Mucosa of gallbladder (tissue), 1 donor: Measurements from ENCODE around the gene JHY. TPM values are rescaled to one million over a fixed set of nuclear protein-coding genes. Genes with fewer than 3 reads are reported as not detected.

Experiments used
- DNase-seq: peaks from one replicate; pipeline ENCODE4 v3.0.0-alpha.2; 2020; ENCODE audit warnings: low spot score
- total RNA-seq: library from RNA; stranded (reverse); gene quantifications from one replicate; pipeline ENCODE4 v1.2.1, GENCODE V29; 2021
- donor health status: DM: no; HTN: no; CAD: no.

JHY gene
- total RNA-seq, 1 donor from 2014 or later = 2.4 TPM

DNA sequence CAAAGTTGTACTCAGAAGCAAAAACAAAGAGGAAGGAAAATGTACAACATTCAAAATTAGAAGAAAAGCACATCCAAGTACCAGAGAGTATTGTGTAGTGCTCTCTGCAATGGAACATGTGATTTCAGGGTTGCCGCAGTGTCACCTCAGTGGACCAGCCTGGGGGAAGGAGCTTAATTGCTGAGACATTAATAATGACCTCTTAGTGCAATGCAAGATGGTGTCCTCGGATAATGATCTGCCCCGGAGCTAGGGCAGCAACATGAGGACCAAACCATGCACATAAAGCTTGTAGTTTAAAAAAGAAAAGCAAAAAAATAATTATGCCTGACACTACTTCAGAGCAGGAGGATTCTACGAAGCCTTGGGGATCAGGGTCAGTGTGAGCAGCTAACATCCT, 11.3 kb upstream of the JHY start:
- DNase-seq = no peak

DNA sequence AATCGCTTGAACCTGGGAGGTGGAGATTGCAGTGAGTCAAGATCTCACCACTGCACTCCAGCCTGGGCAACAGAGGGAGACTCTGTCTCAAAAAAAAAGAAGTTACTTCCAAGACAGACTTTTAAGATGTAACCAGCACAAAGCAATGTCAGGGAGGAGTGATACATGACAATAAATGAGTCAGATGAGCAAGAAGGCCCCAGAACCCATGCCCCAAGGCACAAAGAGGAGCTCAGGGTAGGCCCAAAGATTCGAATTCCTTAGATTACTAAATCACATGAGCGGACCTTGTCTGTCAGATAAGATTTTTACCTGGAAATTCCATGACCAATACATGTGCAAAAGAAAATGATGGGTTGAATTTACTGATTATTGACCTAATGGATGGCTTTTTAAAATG, 10.5 kb upstream of the JHY start:
- DNase-seq = no peak

DNA sequence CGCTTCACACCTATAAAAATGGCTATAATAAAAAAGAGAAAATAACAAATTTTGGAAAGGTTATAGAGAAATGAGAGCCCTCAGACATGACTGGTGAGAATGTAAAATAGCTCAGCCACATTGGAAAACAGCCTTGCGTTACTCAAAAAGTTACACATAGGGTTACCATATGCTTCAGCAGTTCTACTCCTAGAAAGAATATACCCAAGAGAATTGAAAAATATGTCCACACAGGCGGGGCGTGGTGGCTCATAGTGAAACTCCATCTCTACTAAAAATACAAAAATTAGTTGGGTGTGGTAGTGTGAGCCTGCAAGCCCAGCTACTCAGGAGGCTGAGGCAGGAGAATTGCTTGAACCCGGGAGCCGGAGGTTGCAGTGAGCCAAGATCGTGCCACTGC, 7.6 kb upstream of the JHY start:
- DNase-seq = no peak

DNA sequence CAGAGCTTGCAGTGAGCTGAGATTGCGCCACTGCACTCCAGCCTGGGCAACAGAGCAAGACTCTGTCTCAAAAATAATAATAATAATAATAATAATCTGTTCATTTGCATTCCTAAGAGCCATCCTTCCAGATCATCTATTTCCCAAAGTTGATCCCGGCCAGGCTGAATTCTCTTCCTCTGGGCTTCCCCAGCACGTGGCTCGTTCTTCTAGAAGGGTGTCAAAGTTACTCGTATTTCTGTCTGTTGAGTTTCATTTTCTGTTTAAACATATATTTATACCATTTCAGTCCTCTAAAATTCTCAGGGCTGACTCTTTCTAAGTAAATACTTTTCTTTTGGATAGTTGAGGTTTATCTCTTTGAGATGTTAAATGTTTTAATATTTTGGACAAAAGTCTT, 4.8 kb upstream of the JHY start:
- DNase-seq = no peak

DNA sequence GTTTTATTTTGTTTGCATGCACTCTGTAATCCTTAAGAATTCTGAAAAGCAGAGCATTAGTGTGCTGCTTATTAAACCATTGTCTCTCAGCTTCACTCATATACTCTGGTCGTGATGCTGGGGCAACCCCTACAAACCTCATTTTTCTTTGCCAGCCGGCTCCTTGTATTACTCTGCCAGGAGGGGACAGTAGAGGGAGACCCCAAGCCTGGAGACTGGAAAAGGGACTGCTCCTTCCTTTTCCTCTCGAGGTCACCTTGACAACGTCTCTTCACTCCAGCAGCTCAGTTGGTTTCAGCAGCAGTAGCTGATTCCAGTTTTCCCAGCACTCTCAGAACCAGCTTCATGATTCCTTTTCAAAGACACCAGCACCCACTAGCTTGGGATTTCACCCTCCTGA, 2.8 kb upstream of the JHY start:
- DNase-seq = no peak

DNA sequence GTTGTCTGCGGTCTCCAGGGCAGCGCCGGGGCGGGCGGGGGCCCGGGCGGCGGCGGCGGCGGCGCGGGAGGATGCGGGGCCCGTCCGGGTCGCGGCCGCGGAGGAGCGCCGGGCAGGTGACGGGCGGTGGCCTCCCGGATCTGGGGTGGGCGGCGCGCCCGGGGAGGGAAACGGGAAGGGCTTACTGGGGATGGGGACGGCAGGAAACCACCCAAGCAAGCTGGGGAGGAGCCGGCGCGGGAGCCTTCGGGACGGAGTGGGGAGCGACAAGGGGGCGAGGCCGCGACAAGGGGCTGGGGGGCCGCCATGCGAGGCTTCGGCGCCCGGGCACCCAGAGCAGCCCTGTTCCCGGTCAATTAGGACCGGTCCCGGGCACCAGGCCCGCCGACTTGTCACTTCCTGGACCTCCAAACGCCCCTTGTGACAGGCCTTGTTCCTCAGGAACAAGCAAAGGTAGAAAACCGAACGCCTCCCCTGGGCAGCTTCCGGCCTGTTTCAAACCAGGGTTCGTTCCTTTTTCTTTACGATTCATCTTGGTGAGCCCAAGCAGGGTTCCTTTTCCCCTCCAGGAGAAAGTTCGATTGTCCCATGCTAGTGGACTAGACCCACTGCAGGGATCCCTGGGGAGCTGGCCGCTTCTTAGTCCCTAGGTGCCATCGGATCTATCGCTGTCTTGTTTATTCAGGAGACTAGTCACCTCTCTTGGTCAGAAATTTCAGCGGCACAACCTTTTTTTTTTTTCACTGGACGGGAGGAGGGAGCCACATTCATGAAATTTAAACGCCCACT, 492 bp downstream of the JHY start:
- peak; percentile 24 for DNase-seq

DNA sequence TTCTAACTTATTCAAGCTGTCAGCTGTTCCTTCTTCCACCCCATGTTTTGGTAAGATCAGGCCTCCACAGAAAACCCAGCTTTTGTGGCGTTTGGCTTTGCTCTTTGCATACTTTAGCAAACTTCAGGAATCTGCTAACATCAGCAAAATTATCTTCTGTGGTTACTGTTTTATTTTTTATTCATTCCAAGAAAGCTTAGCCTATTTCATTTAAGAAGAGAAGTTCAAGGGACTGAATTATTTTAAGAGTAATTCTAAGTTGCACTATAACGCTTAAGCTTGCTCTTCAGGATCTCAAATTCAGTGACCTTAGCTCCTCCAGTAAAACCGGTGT, 1.1 kb downstream of the JHY start:
- DNase-seq = no peak

DNA sequence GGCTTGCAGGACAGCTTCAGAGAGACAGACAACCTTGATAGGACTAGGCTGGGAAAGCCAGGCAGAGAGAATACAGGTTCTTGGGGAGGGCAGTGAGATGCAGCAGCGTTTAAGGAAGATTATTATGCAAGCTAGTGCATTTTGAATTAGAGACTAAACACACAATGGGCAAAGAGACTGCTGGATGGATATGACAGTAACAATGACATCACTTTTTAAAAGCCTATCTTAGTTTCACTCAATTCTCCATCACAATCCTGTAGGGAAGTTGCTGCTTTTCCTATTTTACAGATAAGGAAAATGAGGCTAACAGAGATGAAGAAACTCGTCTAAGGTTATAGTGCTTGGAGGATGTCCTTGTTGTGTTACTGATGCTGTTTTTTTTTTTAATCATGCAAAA, 5.6 kb downstream of the JHY start:
- DNase-seq = no peak

DNA sequence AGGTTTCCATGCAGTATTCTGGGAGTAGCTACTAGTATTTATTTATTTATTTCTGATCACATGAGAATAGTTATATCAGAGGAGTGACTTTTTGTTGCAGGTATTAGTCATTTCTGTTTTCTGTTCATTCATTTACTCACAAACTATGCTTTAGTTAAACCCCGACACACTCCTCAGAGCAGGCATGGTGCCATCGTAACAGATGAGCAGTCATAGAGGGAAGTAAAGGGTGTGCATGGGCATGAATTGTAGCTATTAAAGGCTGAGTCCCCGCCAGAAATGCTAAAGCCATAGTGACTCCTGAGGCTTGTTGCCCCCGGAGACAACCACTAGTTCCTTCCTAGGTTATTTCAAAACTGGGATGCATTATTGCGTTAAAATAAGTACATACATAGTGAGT, 10.6 kb downstream of the JHY start:
- no peak for DNase-seq

DNA sequence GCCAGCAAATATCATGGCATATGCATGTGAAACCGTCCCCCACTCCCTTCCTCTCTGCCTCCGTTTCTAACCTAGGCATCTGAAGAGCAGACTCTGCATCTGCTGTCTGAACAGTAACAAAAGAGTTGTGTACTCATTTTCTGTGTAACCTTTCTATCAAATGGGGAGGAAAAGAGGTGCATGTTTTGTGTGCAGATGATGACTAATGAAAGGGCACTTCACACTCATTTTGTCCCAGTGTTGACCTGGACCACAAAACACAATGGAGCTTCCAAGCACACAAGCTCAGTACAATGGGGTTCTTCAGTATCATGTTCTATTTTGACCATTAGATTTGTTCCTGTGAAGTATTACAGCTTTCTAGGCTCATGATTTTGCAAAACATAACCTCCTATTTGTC, 13.0 kb downstream of the JHY start:
- DNase-seq = no peak

DNA sequence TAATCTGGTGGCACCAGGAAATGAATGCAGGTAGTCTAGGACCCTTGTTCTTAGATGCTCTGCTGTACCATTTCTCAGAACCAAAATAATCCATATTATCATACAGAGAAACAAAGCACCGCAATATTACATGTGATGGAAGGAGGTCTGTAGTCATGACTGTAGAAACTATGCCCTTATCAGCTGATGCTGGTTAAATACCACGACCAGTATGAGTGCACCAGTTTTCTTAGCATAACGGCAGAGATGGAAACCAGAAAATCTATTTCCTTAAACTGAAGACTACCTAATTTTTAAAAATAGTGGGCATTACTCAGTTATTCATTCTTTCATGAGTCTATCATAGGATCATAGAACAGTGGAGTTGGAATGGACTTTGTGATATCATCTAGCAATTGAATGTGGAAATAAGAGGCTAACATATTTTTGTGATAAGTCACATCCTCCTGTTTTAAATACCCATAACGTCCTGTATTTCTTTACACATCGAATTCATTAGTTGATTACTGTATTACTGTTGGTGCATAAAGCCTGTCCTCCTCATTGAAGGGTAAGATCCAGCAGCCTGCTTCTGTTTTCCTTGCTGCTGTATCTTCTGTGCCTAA, 15.1 kb downstream of the JHY start:
- no peak for DNase-seq

DNA sequence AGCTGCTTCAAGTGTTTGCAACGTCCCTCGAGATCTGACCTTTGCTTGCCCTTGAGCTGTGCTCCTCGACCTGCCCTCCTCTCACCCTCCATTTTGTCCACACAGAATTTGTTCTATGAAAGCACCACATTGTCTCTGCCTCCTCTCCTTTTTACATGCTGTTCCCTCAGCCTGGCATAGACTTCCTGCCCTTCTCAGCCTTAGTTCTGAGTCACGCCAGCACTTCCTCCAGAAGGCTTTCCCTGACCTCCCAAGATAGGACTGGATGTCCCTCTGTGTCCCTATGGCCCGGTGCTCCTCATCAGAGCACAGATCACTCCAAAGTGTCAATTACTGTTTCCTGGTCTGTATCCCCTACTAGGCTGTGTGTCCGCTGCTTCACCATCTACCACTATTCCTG, 16.2 kb downstream of the JHY start:
- DNase-seq = no peak

DNA sequence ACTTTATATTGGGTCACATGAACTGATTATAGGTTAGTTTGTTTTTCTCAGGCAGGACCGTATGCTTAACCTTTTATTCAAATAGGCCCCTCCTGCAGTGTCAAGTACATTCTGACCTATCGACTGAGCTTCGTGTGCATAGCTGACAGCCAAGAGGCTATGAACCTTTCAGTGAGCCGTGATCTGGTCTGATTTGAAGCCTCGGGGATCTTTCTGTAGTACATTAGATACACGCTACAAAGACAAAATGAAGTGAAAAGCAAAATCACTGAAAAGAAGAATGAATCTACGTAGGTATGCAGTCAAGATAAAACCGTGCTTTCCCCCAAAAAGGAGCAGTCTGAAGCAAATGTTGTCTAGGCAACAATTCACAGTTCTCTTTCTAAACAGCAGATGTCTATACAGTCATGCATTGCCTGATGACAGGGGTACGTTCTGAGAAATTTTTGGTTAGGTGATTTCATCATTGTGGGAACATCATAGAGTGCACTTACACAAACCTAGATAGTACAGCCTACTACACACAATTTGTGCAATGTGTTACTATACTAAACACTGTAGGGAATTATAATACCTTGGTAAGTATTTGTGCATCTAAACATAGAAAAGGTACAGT, 18.1 kb downstream of the JHY start:
- DNase-seq = no peak

DNA sequence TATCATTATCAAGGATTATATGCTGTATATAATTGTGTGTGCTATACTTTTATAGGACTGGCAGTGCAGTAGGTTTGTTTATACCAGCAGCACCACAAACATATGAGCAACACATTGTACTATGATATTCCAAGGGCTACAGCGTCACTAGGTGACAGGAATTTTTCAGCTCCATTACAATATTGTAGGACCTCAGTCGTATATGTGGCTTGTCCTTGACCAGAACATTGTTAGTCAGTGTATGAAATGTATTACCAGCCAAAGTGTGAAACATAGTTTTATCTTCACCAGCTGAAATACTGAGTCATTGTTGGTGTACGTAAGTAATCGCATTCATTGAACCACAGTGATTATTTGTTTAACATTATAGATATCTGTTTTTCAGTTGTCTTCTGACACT, 20.4 kb downstream of the JHY start:
- DNase-seq = no peak

DNA sequence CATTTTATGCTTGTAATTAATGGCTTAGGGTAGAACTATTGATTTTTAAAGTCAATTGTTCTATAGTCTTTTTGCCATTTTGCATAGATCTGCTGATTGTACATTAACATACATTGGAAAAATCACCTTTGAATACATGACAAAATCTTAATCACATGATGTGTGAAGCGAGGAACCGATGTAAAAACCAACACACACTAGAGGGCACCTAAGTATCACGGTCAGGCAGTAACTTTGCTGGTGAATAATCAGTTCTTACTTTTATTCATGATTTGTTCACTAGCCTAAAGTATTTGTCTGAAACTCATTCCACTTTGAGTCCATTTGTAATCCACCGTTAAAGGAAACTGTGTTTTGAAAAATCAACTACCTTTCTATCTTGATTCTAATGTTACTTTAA, 28.2 kb downstream of the JHY start:
- no peak for DNase-seq

DNA sequence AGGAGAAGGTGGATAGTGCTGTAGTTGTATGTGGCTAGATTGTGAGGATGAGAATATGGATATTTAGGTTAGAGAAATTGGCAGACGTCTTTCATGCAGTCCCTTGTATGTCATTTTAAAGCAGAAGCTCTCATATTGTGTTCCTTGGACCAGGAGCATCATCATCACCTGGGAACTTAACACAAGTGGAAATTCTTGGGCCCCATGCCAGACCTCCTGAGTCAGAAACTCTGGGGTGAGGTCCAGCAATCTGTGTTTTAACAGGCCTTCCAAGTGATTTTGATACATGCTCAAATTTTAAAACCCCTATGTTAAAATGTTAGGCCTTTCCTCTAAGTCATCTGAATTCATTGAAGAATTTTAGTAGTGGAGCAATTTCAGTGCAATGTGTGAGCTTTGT, 34.8 kb downstream of the JHY start:
- DNase-seq = no peak

DNA sequence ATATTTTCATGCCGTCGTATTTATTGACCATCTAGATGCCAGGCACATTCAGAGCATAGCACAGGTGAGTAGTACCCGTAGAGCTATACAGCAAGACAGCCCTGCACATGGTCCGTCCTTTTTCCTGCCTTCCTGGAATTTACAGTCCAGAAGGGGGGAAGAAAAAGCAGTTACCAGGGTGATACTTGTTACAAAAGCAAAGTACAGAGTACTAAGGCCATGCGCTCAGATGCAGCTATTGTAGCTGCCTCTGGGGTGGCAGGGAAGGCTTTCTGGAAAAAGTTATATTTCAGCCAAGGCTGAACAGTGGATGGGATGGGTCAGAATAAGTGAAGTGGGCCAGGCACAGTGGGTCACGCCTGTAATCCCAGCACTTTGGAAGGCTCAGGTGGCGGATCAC, 36.2 kb downstream of the JHY start:
- DNase-seq = no peak

DNA sequence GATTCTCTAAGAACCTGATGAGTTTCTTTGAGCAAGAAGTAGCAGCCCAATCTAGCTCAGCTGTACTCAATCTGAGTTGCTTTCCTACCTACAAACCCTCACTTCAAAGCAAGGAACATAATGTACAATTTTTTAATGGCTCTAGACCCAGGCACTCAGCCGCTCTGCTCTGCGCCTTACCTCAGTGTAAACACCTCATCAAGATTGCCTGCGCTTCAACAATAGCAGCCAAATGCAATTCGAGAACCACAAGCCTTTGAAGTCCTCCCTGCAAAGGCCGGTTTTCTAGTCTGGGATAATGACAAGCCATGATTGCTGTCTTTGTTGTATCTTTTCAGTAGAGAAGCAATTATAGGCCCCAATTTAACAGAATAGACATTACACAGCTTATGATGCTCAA, 38.0 kb downstream of the JHY start:
- no peak for DNase-seq

DNA sequence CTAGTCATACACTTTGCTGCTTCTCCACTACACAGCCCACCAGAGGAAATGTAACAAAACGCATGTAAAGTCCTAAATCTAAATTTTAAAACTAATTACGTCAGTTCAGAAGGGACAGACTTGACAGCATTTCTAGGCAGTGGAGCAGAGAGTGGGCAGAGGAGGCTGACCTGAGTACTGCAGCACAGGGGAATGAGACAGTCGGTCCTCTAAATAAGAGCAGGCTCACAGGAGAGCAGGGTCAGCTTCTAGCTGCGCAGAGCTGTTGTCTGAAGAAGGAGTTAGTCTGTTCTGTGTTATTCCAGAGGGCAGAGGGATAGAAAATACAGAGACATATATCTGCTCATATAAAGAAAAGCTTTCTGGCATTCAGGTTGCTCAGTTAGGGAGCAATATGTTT, 40.3 kb downstream of the JHY start:
- DNase-seq = no peak

DNA sequence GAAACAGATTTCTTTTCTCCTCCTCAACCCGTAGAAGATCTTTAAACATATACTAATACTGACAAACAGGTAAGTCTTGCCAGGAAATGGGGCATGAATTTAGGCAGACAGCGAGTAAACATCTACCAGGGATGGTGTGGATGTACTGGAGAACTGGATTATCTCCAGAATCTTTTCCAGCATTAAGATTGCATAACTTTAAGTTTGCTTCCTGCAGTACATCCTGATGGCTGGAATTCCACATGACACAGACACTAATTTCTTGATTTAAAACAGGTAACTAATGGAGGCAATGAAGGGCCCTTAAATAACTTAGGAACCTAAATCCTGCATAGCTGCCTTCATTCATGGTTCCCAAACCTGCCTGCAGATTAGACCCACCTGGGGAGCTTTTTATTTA, 40.7 kb downstream of the JHY start:
- no peak for DNase-seq

DNA sequence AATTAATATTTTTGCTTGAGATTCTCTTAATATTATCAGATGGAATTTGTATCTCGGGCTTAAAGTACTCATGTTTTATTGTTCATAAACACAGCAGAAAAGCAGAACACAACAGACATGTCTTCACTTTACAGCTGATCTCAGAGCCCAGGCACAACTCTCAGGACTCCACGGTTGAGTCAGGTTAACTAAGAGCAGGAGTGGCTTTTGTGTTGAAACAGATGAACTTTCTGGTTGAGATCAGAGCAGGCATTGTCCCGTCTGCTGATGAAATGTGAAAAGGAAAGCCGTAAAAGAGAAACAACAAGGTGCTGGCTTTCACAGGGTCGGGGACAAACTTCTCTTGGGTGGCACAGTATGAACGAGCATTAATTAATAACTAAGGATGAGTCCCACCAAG, 49.0 kb downstream of the JHY start:
- no peak for DNase-seq

DNA sequence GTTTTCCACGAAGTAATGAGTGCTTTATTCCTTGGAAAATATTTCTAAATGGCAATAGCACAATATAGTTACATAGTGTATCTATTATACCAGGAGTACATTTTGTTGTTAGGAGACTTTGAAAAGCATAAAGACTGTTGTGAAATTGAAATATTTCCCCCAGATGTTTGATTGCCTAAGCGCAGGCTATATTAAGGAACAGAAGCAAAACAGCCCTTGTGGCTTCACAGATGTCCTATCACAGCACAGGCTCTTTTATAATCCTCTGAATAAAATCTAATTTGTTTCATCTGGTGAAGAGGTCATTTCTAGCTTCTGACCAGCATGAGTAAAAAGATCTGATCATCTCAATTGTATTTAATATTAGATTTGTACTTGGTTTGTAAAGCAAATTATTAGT, 50.9 kb downstream of the JHY start:
- DNase-seq = no peak

DNA sequence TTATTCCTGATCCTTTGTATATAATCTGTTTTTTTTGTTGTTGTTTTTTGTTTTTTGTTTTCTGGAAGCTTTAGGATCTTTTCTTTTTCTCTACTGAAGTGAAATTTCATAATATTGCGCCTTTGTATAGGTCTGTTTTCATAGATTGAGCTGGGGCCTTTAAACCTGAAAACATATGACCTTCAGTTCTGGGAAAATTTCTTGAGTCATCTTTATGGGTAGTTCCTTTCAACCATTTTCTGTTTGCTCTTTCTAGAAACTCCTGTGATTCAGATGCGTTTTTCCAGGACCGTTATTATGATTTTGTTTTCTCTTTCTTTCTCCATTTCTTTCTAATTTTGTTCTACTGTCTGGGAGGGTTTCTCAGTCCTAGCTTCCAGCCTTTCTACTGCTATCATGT, 55.4 kb downstream of the JHY start:
- no peak for DNase-seq

DNA sequence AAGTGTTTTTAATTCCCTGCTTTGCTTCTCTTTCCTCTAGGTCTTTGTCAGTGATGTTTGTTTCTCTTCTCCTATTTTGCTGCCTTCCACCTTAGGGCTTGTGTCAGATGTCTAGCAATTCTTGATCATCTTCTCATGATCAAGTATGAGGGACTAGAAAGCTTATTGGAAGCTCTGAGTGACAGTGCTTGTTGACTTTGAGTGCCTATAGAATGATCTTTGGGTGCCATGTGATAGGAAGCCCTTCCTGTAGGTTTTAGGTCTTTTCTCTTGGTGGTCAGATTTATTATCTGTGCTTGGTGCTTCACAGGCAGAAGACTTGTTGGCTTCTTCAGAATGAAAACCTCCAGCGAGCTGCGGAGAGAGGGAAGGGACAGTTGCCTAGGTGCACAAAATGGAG, 56.0 kb downstream of the JHY start:
- DNase-seq = no peak
